CD4-positive, alpha-beta T cell treated with Interleukin-15 for 4 hours (primary cell): Measurements from ENCODE around the gene CRYGS.

Experiments used
- DNase-seq: peaks from one replicate; pipeline ENCODE4 v3.0.0-alpha.2; 2020; ENCODE audit warnings: low spot score

Gene CRYGS

DNA sequence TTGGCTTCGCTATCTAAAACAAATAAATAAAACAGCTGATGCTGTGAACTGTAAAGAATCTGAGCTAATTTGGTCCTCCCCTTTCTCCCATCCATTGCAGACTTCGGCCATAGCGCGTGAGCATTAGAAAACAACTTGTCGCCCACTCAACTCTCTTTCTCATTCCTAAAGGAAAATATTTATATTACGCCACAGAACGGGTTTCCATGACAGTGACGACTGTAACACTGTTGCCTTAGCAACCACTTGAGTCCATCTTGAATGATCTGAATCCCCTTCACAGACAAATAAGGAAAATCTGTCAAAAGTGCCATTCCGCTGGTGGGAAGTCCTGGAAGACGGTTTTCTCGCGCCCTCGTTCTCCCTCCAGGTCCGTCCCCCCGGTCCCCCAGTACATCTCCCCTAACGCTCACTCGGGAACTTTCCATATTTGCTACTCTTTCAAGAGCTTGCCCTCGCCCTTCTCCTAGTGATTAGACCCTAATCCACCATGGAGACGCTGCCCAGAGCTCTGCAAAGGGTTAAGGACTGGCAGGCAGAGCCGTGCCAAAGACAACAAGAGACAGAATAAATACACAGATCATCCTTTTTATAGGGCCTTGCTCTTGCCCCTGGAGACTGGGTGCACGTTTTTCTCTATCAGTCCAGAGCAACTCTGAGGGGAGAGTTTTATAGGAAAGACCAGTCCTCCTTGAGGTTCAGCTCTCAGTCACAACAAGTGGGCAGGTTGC lies 50.5 kb downstream of the CRYGS start:
- DNase-seq: no peak

DNA sequence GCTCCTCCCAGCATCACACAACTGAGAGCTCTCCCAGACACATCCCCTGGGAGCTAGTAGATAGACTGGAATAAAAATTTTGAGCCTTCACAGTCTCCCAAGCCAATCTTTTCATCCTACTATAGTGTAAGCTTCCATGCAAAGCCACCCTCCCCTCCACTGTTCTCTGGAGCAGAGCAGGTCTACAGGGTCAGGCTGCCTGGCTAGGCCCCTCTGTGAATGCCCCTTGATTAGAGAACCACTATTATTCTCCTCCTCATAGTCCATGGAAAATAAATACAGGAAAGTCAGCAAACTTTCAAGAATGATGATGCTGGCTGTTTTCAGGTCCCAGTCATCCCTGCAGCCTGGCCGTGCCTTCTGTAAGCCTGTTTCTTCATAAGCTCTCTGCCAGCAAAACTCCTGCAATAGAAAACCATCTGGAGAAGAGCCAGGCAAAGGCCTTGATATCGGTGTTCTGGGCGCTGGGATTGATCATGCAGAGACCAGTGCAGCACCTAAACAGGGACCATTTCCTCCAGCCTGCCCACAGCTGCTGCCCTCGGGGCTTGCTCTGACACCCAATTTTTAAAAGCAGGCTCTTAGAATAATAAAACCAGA lies 51.7 kb downstream of the CRYGS start:
- no peak for DNase-seq

DNA sequence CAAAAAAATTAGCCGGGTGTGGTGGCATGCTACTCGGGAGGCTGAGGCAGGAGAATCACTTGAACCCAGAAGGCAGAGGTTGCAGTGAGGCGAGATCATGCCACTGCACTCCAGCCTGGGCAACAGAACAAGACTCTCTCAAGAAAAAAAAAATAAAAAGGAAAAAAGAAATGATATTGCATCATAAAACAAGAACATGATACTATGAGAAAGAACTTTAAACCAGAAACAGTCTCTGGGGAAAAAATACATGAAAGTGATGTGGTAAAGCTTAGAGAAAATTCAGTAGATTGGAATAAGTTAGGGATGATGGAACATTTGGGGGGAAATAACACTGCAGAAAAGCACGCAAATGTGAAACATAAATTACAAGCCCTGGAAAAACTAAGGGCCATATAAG lies 54.7 kb downstream of the CRYGS start:
- DNase-seq: no peak
